ENCODE measurements around the gene ISM2. TPM values are rescaled to one million over a fixed set of nuclear protein-coding genes. Genes with fewer than 3 reads are reported as not detected.

Gene ISM2
- total and polyA plus RNA-seq, 2 donors (not counting 1 experiment from before 2014, with no cell fraction given), result 0.30 TPM; not detected in 1

- TF ChIP-seq EZH2 (IDR thresholded peaks at IDR 0.05; ENCODE audit: borderline replicate concordance, insufficient read depth, low read depth, low read length, poor library complexity, severe bottlenecking) (no peak), CTCF (IDR thresholded peaks at IDR 0.05) (no peak)
- ChIA-PET POLR2A (no interaction called here), CTCF (no interaction called here)
- H3K27ac Mint-ChIP-seq, result no peak overlapping the region
- no peaks in the 10 kb centered on the region for H3K9me3 Mint-ChIP-seq (ENCODE audit: insufficient read depth)
- H3K4me1 Mint-ChIP-seq, result no peaks in the 10 kb centered on the region
- no peak overlapping the region for H3K9ac ChIP-seq (ENCODE audit: low read length)
- DNase-seq (no peak), ATAC-seq (ENCODE audit: low read depth) (no peak)
- H3K9me3 ChIP-seq (ENCODE audit: control extremely low read depth in 1 of 3, control insufficient read depth in 2 of 3, insufficient read depth in 1 of 3, low read length in 2 of 3), result no peaks in the 10 kb centered on the region
- peaks cover 0 to 5% of the 10 kb centered on the region in 2 experiments for H3K36me3 ChIP-seq (replicated peaks in 1 of 2; ENCODE audit: control extremely low read depth in 1 of 2, control insufficient read depth in 1 of 2, extremely low read depth in 1 of 2, insufficient read depth in 2 of 2, low read length in 1 of 2)
- no peaks in the 10 kb centered on the region for H3K27me3 ChIP-seq (replicated peaks in 1 of 4; ENCODE audit: control extremely low read depth in 1 of 4, control insufficient read depth in 3 of 4, insufficient read depth in 4 of 4, low read length in 3 of 4)
- H3K4me2 ChIP-seq (replicated peaks; ENCODE audit: low read depth, low read length, poor library complexity, severe bottlenecking), result no peak overlapping the region
- H3K27ac ChIP-seq (ENCODE audit: low read length in 2 of 2), result no peak overlapping the region
- intact Hi-C loops (cut with micrococcal nuclease), result no loop called here
- H3K4me3 Mint-ChIP-seq, result no peak overlapping the region
- WGBS (ENCODE audit: insufficient coverage), result 86% methylated on average over 9 of the region's 9 CpGs
- peaks cover 3 to 6% of the 10 kb centered on the region in 2 donors for H3K4me1 ChIP-seq (ENCODE audit: control insufficient read depth in 2 of 2, insufficient read depth in 2 of 2, low read length in 2 of 2)
- no peaks in the 10 kb centered on the region for H3K79me2 ChIP-seq (ENCODE audit: control insufficient read depth, insufficient read depth, low read length)
- no peaks in the 10 kb centered on the region for H3K27me3 Mint-ChIP-seq
- H2AFZ ChIP-seq (ENCODE audit: insufficient read depth, low read depth, low read length, poor library complexity, severe bottlenecking), result no peak overlapping the region
- H3K4me3 ChIP-seq (ENCODE audit: control extremely low read depth in 1 of 5, extremely low read depth in 1 of 5, insufficient read depth in 1 of 5, low read depth in 2 of 5, low read length in 4 of 5), result no peak overlapping the region
- no peaks in the 10 kb centered on the region for H4K20me1 ChIP-seq (ENCODE audit: control insufficient read depth, insufficient read depth, low read length, poor library complexity, severe bottlenecking)
Observed at GRCh38 chr14:77474479-77475177, 24.0 kb downstream of the ISM2 start.

GRCh38 chr14:77473921-77474320 is 24.7 kb downstream of the ISM2 start:
- ATAC-seq (ENCODE audit: low read depth) (no peak), DNase-seq (no peak)
- Mint-ChIP-seq H3K4me3 (no peak overlapping the region), H3K27ac (no peak overlapping the region), H3K4me1 (no peaks in the 10 kb centered on the region), H3K27me3 (no peaks in the 10 kb centered on the region), H3K9me3 (ENCODE audit: insufficient read depth) (no peaks in the 10 kb centered on the region)
- H3K79me2 ChIP-seq (ENCODE audit: control insufficient read depth, insufficient read depth, low read length), result no peaks in the 10 kb centered on the region
- TF ChIP-seq EZH2 (IDR thresholded peaks at IDR 0.05; ENCODE audit: borderline replicate concordance, insufficient read depth, low read depth, low read length, poor library complexity, severe bottlenecking) (no peak), CTCF (IDR thresholded peaks at IDR 0.05) (no peak)
- intact Hi-C loops (cut with micrococcal nuclease), result no loop called here
- H2AFZ ChIP-seq (ENCODE audit: insufficient read depth, low read depth, low read length, poor library complexity, severe bottlenecking), result no peak overlapping the region
- H4K20me1 ChIP-seq (ENCODE audit: control insufficient read depth, insufficient read depth, low read length, poor library complexity, severe bottlenecking), result no peaks in the 10 kb centered on the region
- WGBS (ENCODE audit: insufficient coverage), result 80% methylated on average over 4 of the region's 5 CpGs
- H3K9ac ChIP-seq (ENCODE audit: low read length), result no peak overlapping the region
- H3K36me3 ChIP-seq (replicated peaks in 1 of 2; ENCODE audit: control extremely low read depth in 1 of 2, control insufficient read depth in 1 of 2, extremely low read depth in 1 of 2, insufficient read depth in 2 of 2, low read length in 1 of 2), result peaks cover 0 to 11% of the 10 kb centered on the region in 2 experiments
- ChIA-PET CTCF (no interaction called here), POLR2A (no interaction called here)
- H3K27me3 ChIP-seq (replicated peaks in 1 of 4; ENCODE audit: control extremely low read depth in 1 of 4, control insufficient read depth in 3 of 4, insufficient read depth in 4 of 4, low read length in 3 of 4), result no peaks in the 10 kb centered on the region
- H3K27ac ChIP-seq (ENCODE audit: low read length in 2 of 2), result no peak overlapping the region
- H3K4me3 ChIP-seq (ENCODE audit: control extremely low read depth in 1 of 5, extremely low read depth in 1 of 5, insufficient read depth in 1 of 5, low read depth in 2 of 5, low read length in 4 of 5), result no peak overlapping the region
- no peaks in the 10 kb centered on the region for H3K9me3 ChIP-seq (ENCODE audit: control extremely low read depth in 1 of 3, control insufficient read depth in 2 of 3, insufficient read depth in 1 of 3, low read length in 2 of 3)
- peaks cover 3 to 6% of the 10 kb centered on the region in 2 donors for H3K4me1 ChIP-seq (ENCODE audit: control insufficient read depth in 2 of 2, insufficient read depth in 2 of 2, low read length in 2 of 2)
- H3K4me2 ChIP-seq (replicated peaks; ENCODE audit: low read depth, low read length, poor library complexity, severe bottlenecking), result no peak overlapping the region
